Naive thymus-derived CD8-positive, alpha-beta T cell (primary cell): ENCODE results near the gene MERTK. TPM values are rescaled to one million over a fixed set of nuclear protein-coding genes. Genes with fewer than 3 reads are reported as not detected.

Source experiments
- ATAC-seq, 2 donors: fragments of 150-1000 bp; cut with Tn5 transposase in 1 of 2; sonication (Bioruptor Pico), chemical (Tn5 transposase) in 1 of 2; 1 replicate in 1 of 2; 2 replicates in 1 of 2; pipeline ENCODE4 v1.10.0; 2021; ENCODE audit warnings: mild to moderate bottlenecking in 2 of 2, moderate library complexity in 2 of 2
- POLR2A ChIA-PET: fragments of 350-600 bp; sonication (Branson Sonifier 250); formaldehyde crosslinking; loops from one replicate; lab custom pipeline; 2021; ENCODE audit warnings: antibody characterized with exemption; lab: Charles Lee
- DNase-seq, 10 donors: peaks; one replicate each; pipeline versions ENCODE4 v3.0.0 to v3.0.0-alpha.2; 2020 to 2022
- H3K27ac Mint-ChIP-seq, 10 donors: one replicate each; pipeline ENCODE4 v1.8.0; 2020 to 2022; ENCODE audit warnings: mild to moderate bottlenecking in 10 of 10, mixed read lengths in 10 of 10, moderate library complexity in 4 of 10, inconsistent platforms in 1 of 10
- H3K27me3 Mint-ChIP-seq, 5 donors: one replicate each; pipeline ENCODE4 v1.8.0; 2021 to 2022; ENCODE audit warnings: mixed read lengths in 5 of 5
- H3K36me3 Mint-ChIP-seq, 3 donors: one replicate each; pipeline ENCODE4 v1.8.0; 2020 to 2022; ENCODE audit warnings: mixed read lengths in 3 of 3, mild to moderate bottlenecking in 2 of 3, inconsistent platforms in 1 of 3
- H3K4me1 Mint-ChIP-seq, 4 donors: one replicate each; pipeline ENCODE4 v1.8.0; 2021 to 2022; ENCODE audit warnings: mixed read lengths in 4 of 4
- H3K4me3 Mint-ChIP-seq, 10 donors: one replicate each; pipeline ENCODE4 v1.8.0; 2020 to 2022; ENCODE audit warnings: mild to moderate bottlenecking in 10 of 10, mixed read lengths in 10 of 10, moderate library complexity in 6 of 10, inconsistent platforms in 1 of 10
- H3K9me3 Mint-ChIP-seq, 9 donors: one replicate each; pipeline ENCODE4 v1.8.0; 2020 to 2022; ENCODE audit warnings: mixed read lengths in 9 of 9, mild to moderate bottlenecking in 3 of 9, inconsistent platforms in 1 of 9, moderate library complexity in 1 of 9
- polyA plus RNA-seq, 3 donors: library from polyadenylated mRNA; unstranded; fragments of 300-500 nt; fragmentation: Illumina TruSeq; gene quantifications; one replicate each; pipeline ENCODE4 v1.2.3, GENCODE V29; 2021
- total RNA-seq, 8 experiments: library from RNA in 2 of 8; stranded (reverse) in 2 of 8; gene quantifications; one replicate each; pipeline ENCODE4 v1.2.3 and lab custom pipeline; 2021 to 2026

Gene MERTK
- total and polyA plus RNA-seq, 5 experiments from 2014 or later, result 0.55 to 0.69 TPM; not detected in 3

- no peaks in the 10 kb centered on the region for H3K36me3 Mint-ChIP-seq
- H3K27me3 Mint-ChIP-seq, result peaks cover 4 to 13% (median 8%) of the 10 kb centered on the region in 5 donors
- POLR2A ChIA-PET, result no interaction called here
- no peak for ATAC-seq
- DNase-seq, result no peak
- H3K9me3 Mint-ChIP-seq, result no peaks in the 10 kb centered on the region
- H3K4me1 Mint-ChIP-seq, result no peaks in the 10 kb centered on the region
- no peak overlapping the region for H3K4me3 Mint-ChIP-seq
- no peak overlapping the region for H3K27ac Mint-ChIP-seq
Measured at GRCh38 chr2:111936881-111937280, 38.5 kb downstream of the MERTK start.

GRCh38 chr2:111938392-111938791, 40.0 kb downstream of the MERTK start:
- no peaks in the 10 kb centered on the region for H3K36me3 Mint-ChIP-seq
- H3K4me1 Mint-ChIP-seq, result no peaks in the 10 kb centered on the region
- ATAC-seq (no peak), DNase-seq (no peak)
- peaks cover 5 to 23% (median 17%) of the 10 kb centered on the region in 5 donors for H3K27me3 Mint-ChIP-seq
- POLR2A ChIA-PET, result no interaction called here
- no peak overlapping the region for H3K4me3 Mint-ChIP-seq
- H3K9me3 Mint-ChIP-seq, result no peaks in the 10 kb centered on the region
- H3K27ac Mint-ChIP-seq, result no peak overlapping the region

GRCh38 chr2:111940333-111941196, 42.2 kb downstream of the MERTK start:
- no peak for ATAC-seq
- POLR2A ChIA-PET, result no interaction called here
- no peaks in the 10 kb centered on the region for H3K36me3 Mint-ChIP-seq
- H3K4me3 Mint-ChIP-seq, result no peak overlapping the region
- H3K27me3 Mint-ChIP-seq, result peaks cover 0 to 23% (median 10%) of the 10 kb centered on the region in 5 donors
- no peaks in the 10 kb centered on the region for H3K4me1 Mint-ChIP-seq
- no peak for DNase-seq
- no peak overlapping the region for H3K27ac Mint-ChIP-seq
- H3K9me3 Mint-ChIP-seq, result no peaks in the 10 kb centered on the region

- ATAC-seq, result no peak
Measured at GRCh38 chr2:111941531-111941930, 43.1 kb downstream of the MERTK start.

GRCh38 chr2:111944531-111945210, 46.3 kb downstream of the MERTK start:
- H3K4me3 Mint-ChIP-seq, result no peak overlapping the region
- H3K27ac Mint-ChIP-seq, result no peak overlapping the region
- DNase-seq (peak in 1 of 10 donors; percentile 5), ATAC-seq (no peak)
- POLR2A ChIA-PET, result no interaction called here
- H3K4me1 Mint-ChIP-seq, result no peaks in the 10 kb centered on the region
- H3K36me3 Mint-ChIP-seq, result no peaks in the 10 kb centered on the region
- no peaks in the 10 kb centered on the region for H3K9me3 Mint-ChIP-seq
- H3K27me3 Mint-ChIP-seq, result peaks cover 0 to 23% (median 7%) of the 10 kb centered on the region in 5 donors

More at GRCh38 chr2:111941531-111941930, 43.1 kb downstream of the MERTK start:
- H3K36me3 Mint-ChIP-seq, result no peaks in the 10 kb centered on the region
- H3K27ac Mint-ChIP-seq, result no peak overlapping the region
- peaks cover 0 to 23% (median 10%) of the 10 kb centered on the region in 5 donors for H3K27me3 Mint-ChIP-seq
- H3K4me1 Mint-ChIP-seq, result no peaks in the 10 kb centered on the region
- H3K9me3 Mint-ChIP-seq, result no peaks in the 10 kb centered on the region
- H3K4me3 Mint-ChIP-seq, result no peak overlapping the region
- DNase-seq, result no peak
- POLR2A ChIA-PET, result no interaction called here

GRCh38 chr2:111945444-111946293, 47.3 kb downstream of the MERTK start:
- ATAC-seq, result no peak
- H3K4me1 Mint-ChIP-seq, result no peaks in the 10 kb centered on the region
- no peak for DNase-seq
- no peaks in the 10 kb centered on the region for H3K9me3 Mint-ChIP-seq
- H3K27me3 Mint-ChIP-seq, result peaks cover 0 to 21% (median 7%) of the 10 kb centered on the region in 5 donors
- H3K36me3 Mint-ChIP-seq, result no peaks in the 10 kb centered on the region
- POLR2A ChIA-PET, result no interaction called here
- H3K4me3 Mint-ChIP-seq, result no peak overlapping the region
- no peak overlapping the region for H3K27ac Mint-ChIP-seq

GRCh38 chr2:111946294-111947114, 48.1 kb downstream of the MERTK start:
- DNase-seq (no peak), ATAC-seq (no peak)
- POLR2A ChIA-PET, result no interaction called here
- Mint-ChIP-seq H3K4me3 (no peak overlapping the region), H3K36me3 (no peaks in the 10 kb centered on the region), H3K4me1 (no peaks in the 10 kb centered on the region), H3K27me3 (peaks cover 0 to 14% (median 7%) of the 10 kb centered on the region in 5 donors), H3K9me3 (no peaks in the 10 kb centered on the region), H3K27ac (no peak overlapping the region)

GRCh38 chr2:111947219-111947618, 48.8 kb downstream of the MERTK start:
- H3K4me3 Mint-ChIP-seq, result no peak overlapping the region
- ATAC-seq (no peak), DNase-seq (no peak)
- no peak overlapping the region for H3K27ac Mint-ChIP-seq
- peaks cover 0 to 7% (median 5%) of the 10 kb centered on the region in 5 donors for H3K27me3 Mint-ChIP-seq
- no peaks in the 10 kb centered on the region for H3K36me3 Mint-ChIP-seq
- no peaks in the 10 kb centered on the region for H3K4me1 Mint-ChIP-seq
- POLR2A ChIA-PET, result no interaction called here
- no peaks in the 10 kb centered on the region for H3K9me3 Mint-ChIP-seq

GRCh38 chr2:111948832-111949231, 50.4 kb downstream of the MERTK start:
- Mint-ChIP-seq H3K9me3 (no peaks in the 10 kb centered on the region), H3K27ac (peak overlapping the region in 1 of 10 donors; percentile 45)
- no peak for ATAC-seq

GRCh38 chr2:111950236-111950635, 51.8 kb downstream of the MERTK start:
- no peaks in the 10 kb centered on the region for H3K4me1 Mint-ChIP-seq
- H3K27me3 Mint-ChIP-seq, result peaks cover 0 to 6% (median 2%) of the 10 kb centered on the region in 5 donors
- no peaks in the 10 kb centered on the region for H3K36me3 Mint-ChIP-seq
- no peak for DNase-seq
- no peaks in the 10 kb centered on the region for H3K9me3 Mint-ChIP-seq
- no peak for ATAC-seq
- H3K27ac Mint-ChIP-seq, result no peak overlapping the region
- H3K4me3 Mint-ChIP-seq, result no peak overlapping the region
- POLR2A ChIA-PET, result no interaction called here

More at GRCh38 chr2:111948832-111949231, 50.4 kb downstream of the MERTK start:
- H3K4me3 Mint-ChIP-seq, result no peak overlapping the region
- no peak for DNase-seq
- no peaks in the 10 kb centered on the region for H3K4me1 Mint-ChIP-seq
- POLR2A ChIA-PET, result no interaction called here
- H3K36me3 Mint-ChIP-seq, result no peaks in the 10 kb centered on the region
- H3K27me3 Mint-ChIP-seq, result peaks cover 0 to 2% (median 0%) of the 10 kb centered on the region in 5 donors

- Mint-ChIP-seq H3K9me3 (no peaks in the 10 kb centered on the region), H3K4me1 (no peaks in the 10 kb centered on the region), H3K4me3 (no peak overlapping the region), H3K36me3 (no peaks in the 10 kb centered on the region), H3K27ac (no peak overlapping the region), H3K27me3 (peaks cover 0 to 6% (median 2%) of the 10 kb centered on the region in 5 donors)
- DNase-seq (no peak), ATAC-seq (no peak)
- POLR2A ChIA-PET, result no interaction called here
Measured at GRCh38 chr2:111951486-111951885, 53.1 kb downstream of the MERTK start.

GRCh38 chr2:111952871-111953452, 54.6 kb downstream of the MERTK start:
- Mint-ChIP-seq H3K27ac (no peak overlapping the region), H3K27me3 (peaks cover 0 to 6% (median 2%) of the 10 kb centered on the region in 5 donors), H3K4me3 (no peak overlapping the region), H3K36me3 (no peaks in the 10 kb centered on the region), H3K4me1 (no peaks in the 10 kb centered on the region), H3K9me3 (no peaks in the 10 kb centered on the region)
- no peak for ATAC-seq
- DNase-seq, result no peak
- POLR2A ChIA-PET, result no interaction called here
